Epithelial cell of esophagus (primary cell): ENCODE results near the gene RFESD.

Experiments
- DNase-seq: peaks from one replicate; pipeline ENCODE4 v3.0.0; 2010; ENCODE audit warnings: low read depth
- H3K4me3 ChIP-seq: 2 replicates; pipeline ENCODE4 v1.5.1; 2011; ENCODE audit warnings: mild to moderate bottlenecking, low read length, control low read depth
- TF ChIP-seq, protein P1 (sequence below): IDR thresholded peaks from 2 replicates; pipeline ENCODE4 v1.5.1; 2011; ENCODE audit warnings: low read depth, mild to moderate bottlenecking, low read length, control low read depth, inconsistent platforms; ENCODE audit not compliant: insufficient read depth; ENCODE audit errors: missing control alignments

RFESD gene

DNA sequence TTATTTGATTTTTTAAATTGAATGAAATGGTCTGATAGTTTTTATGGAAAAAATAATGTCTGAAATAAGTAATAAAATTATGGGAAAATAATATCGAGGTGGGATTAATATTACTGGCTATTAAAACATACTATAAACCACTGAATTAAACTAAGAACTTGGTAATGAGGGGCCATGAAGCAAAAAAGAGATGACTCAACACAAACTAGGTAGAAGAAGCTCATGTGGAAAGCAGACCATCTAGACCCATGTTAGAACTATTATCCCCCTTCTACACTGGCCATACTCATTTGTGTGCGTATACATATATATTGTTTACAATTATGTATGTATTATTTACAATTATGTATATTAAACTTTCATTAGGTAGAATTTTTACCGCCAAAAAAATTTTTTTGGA lies 35.2 kb upstream of the RFESD start:
- TF ChIP-seq, protein P1, sequence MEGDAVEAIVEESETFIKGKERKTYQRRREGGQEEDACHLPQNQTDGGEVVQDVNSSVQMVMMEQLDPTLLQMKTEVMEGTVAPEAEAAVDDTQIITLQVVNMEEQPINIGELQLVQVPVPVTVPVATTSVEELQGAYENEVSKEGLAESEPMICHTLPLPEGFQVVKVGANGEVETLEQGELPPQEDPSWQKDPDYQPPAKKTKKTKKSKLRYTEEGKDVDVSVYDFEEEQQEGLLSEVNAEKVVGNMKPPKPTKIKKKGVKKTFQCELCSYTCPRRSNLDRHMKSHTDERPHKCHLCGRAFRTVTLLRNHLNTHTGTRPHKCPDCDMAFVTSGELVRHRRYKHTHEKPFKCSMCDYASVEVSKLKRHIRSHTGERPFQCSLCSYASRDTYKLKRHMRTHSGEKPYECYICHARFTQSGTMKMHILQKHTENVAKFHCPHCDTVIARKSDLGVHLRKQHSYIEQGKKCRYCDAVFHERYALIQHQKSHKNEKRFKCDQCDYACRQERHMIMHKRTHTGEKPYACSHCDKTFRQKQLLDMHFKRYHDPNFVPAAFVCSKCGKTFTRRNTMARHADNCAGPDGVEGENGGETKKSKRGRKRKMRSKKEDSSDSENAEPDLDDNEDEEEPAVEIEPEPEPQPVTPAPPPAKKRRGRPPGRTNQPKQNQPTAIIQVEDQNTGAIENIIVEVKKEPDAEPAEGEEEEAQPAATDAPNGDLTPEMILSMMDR, result no peak
- no peak for DNase-seq
- no peak overlapping the region for H3K4me3 ChIP-seq

DNA sequence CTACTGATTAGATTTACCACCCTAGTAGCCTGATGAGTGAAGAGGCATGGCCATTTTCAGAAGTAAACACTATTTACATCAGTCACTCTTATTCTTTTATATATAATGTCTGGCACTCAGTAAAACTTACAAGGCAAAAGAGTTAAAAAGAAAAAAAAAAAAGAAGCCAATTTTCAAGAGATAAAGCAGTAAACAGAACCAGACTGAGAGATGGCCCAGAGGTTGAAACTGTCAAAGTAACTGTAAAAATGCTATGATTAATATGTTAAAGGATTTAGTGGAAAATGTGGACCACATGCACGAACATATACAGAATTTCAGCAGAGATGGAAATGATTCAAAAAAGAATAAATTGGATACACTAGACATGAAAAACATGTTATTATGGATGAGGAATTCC lies 33.1 kb upstream of the RFESD start:
- no peak overlapping the region for H3K4me3 ChIP-seq
- DNase-seq, result no peak

DNA sequence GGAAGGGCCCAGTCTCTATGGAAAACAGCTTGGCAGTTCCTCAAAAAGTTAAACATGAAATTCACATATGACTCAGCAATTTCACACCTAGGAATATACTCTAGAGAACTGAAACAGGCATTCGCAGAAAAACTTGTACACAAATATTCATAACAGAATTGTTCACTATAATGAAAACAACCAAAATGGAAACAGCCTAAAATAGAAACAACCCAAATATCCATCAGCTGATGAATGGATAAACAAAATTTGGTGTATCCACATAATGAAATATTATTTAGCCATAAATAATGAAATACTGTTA lies 31.5 kb upstream of the RFESD start:
- H3K4me3 ChIP-seq, result no peak overlapping the region
- no peak for DNase-seq
- TF ChIP-seq, protein P1, result no peak

More for the DNA sequence above, 33.1 kb upstream of the RFESD start:
- TF ChIP-seq, protein P1, result no peak

DNA sequence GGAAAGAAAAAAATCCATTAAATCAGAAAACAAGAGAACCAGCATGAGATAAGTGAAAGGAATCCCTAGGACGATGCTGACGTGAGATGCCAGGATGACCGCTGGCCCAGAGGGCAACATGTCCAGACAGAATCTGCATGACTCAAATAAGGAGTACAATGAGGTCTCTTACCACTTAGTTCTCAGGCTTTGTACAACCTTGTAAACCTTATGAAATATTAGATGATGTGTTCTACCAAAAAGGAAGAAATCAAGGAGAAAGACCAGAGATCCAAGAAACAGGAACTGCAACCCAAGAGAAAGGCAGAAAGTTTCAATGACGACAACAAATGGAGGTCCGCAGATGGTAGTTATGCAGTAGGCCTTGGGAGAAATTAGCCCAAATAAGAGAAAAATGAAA lies 29.5 kb upstream of the RFESD start:
- no peak overlapping the region for H3K4me3 ChIP-seq
- peak; percentile 94 for DNase-seq
- TF ChIP-seq, protein P1, result no peak

DNA sequence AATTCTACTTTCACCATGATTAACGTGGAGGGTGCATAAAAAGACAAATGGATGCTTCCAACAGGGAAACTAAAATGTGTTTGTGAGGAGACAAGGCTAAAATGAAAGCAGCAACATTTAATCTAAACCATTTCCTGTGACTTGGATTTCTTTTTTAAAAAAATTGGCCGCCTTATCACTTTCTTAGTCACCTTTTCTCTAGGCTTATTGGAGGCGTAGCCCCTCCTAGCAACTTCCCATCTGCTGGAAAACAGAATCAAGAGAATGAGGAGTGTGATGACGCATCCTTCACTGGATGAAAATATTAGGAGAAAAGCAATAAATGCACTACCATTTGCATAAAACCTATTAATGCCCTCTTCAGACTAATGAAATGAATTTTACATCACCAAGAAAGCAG lies 27.5 kb upstream of the RFESD start:
- no peak overlapping the region for H3K4me3 ChIP-seq
- TF ChIP-seq, protein P1, result no peak
- DNase-seq, result no peak

DNA sequence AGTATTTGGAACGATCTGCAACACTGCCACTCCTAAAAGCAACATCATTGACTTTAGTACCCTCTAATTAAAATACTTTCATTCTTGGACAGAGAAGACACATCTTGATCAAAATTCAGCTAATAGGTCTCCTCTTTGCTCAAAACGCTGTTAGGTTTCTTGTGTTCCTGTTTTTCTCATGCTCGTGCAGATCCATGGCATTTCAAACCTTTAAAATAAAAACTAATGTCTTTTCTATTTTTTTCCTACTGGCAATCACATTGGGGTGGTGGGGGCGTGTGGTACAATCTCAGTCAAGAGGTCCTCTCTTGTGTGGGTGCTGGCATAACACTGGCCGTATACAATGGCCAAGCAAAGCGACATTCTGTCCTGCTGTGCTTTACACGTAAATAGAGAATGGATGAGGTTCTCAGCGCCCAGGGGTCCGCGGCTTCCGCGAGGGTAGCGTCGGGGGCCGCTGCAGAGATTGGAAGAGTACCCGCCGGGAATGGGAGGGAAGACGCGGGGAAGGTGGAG lies 27.0 kb upstream of the RFESD start:
- DNase-seq, result no peak
- peak overlapping the region; percentile 44 for H3K4me3 ChIP-seq
- TF ChIP-seq, protein P1, result no peak

DNA sequence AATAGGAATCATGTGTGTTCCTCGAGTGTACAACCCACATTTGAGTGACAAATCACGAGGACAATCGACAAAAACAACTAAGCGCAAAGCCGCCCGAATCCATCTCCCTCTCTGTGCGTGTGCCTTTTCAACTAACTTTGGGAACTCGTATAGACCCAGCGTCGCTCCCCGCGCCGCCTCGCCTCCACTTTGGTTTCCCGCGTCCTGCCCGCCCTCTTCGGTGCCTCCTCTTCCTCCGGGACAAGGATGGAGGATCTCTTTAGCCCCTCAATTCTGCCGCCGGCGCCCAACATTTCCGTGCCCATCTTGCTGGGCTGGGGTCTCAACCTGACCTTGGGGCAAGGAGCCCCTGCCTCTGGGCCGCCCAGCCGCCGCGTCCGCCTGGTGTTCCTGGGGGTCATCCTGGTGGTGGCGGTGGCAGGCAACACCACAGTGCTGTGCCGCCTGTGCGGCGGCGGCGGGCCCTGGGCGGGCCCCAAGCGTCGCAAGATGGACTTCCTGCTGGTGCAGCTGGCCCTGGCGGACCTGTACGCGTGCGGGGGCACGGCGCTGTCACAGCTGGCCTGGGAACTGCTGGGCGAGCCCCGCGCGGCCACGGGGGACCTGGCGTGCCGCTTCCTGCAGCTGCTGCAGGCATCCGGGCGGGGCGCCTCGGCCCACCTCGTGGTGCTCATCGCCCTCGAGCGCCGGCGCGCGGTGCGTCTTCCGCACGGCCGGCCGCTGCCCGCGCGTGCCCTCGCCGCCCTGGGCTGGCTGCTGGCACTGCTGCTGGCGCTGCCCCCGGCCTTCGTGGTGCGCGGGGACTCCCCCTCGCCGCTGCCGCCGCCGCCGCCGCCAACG lies 26.3 kb upstream of the RFESD start, which contains the start of gene GPR150:
Gene GPR150 (plus strand): TSS at position 58 of the 840 bp plus-strand sequence. CDS start 189 bp downstream, at position 247.
- H3K4me3 ChIP-seq, result peak within 1 kb of the TSS; percentile 44
- DNase-seq, result peak; percentile 51
- TF ChIP-seq, protein P1, result no peak
